ENCODE results near the gene RNF44. TPM values are rescaled to one million over a fixed set of nuclear protein-coding genes. Genes with fewer than 3 reads are reported as not detected.
A peak's percentile ranks its signal among the peaks of the same experiment; 100 is the strongest.

RNF44 gene
- total RNA-seq, 1 experiment from 2014 or later, result 19.2 TPM

DNA sequence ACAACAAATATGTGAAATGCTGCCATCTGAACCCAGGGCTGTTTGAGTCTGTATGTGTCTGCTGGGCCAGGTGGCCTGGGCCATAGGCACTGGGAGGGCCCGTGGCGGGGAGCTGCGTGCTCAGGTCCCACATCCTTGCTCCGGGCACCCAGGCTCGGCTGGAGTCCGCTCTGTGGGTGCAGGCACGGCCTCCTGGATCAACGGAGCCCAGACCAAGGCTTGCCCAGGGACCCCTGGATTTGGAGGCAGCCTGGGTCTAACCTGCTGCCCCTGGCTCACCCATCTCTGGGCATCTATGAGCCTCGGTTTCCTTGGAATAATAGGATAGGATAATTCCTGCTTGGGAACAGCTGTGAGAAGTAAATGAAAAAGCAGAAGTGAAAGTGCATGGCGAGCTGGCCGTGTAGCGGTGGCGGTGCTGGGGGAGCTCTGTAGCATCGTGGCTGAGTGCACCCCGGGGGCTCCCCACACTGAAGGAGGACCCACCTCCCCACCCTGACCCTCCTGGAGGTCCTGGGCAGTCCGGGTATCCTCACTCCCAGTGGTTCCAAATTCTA is 13.2 kb upstream of the RNF44 start:
- H3K9me3 ChIP-seq (ENCODE audit: low read length), result no peaks in the 10 kb centered on the region
- no peak overlapping the region for H2AFZ ChIP-seq (ENCODE audit: low read length)
- intact Hi-C loops (cut with micrococcal nuclease), result no loop called here
- no peaks in the 10 kb centered on the region for H3K27me3 ChIP-seq (ENCODE audit: low read length)
- TF ChIP-seq, protein P1, sequence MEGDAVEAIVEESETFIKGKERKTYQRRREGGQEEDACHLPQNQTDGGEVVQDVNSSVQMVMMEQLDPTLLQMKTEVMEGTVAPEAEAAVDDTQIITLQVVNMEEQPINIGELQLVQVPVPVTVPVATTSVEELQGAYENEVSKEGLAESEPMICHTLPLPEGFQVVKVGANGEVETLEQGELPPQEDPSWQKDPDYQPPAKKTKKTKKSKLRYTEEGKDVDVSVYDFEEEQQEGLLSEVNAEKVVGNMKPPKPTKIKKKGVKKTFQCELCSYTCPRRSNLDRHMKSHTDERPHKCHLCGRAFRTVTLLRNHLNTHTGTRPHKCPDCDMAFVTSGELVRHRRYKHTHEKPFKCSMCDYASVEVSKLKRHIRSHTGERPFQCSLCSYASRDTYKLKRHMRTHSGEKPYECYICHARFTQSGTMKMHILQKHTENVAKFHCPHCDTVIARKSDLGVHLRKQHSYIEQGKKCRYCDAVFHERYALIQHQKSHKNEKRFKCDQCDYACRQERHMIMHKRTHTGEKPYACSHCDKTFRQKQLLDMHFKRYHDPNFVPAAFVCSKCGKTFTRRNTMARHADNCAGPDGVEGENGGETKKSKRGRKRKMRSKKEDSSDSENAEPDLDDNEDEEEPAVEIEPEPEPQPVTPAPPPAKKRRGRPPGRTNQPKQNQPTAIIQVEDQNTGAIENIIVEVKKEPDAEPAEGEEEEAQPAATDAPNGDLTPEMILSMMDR (conservative IDR thresholded peaks at IDR 0.05; ENCODE audit: low read depth, low read length), result no peak
- TF ChIP-seq EZH2phosphoT487 (IDR thresholded peaks at IDR 0.05; ENCODE audit: borderline replicate concordance, low read length), result no peak
- TF ChIP-seq EZH2 (IDR thresholded peaks at IDR 0.05; ENCODE audit: low read length, unreplicated experiment), result no peak
- no peaks in the 10 kb centered on the region for H3F3A ChIP-seq (ENCODE audit: low read length, unreplicated experiment)
- no peaks in the 10 kb centered on the region for H3K9me2 ChIP-seq (replicated peaks; ENCODE audit: low read length)
- H3K4me3 ChIP-seq (ENCODE audit: low read length), result no peak overlapping the region
- DNase-seq (no peak), ATAC-seq (no peak)
- H4K20me1 ChIP-seq (ENCODE audit: low read length), result no peaks in the 10 kb centered on the region
- H3K79me2 ChIP-seq (ENCODE audit: low read length), result peaks cover under 1% of the 10 kb centered on the region; the same call in 1 of the 2 replicates
- POLR2A ChIA-PET (ENCODE audit: unreplicated experiment), result no interaction called here
- no peak overlapping the region for H3K27ac ChIP-seq (ENCODE audit: low read length)
- peaks cover 41% of the 10 kb centered on the region for H3K4me1 ChIP-seq (ENCODE audit: insufficient read depth, low read length)
- BruUV-seq (replicated peaks), result no TSS peak
- no peak overlapping the region for H3K9ac ChIP-seq (ENCODE audit: low read length)
- no peaks in the 10 kb centered on the region for H3K36me3 ChIP-seq (ENCODE audit: low read depth, low read length)
- H3K4me2 ChIP-seq (ENCODE audit: low read length), result no peak overlapping the region
- CTCF ChIA-PET, result no interaction called here

DNA sequence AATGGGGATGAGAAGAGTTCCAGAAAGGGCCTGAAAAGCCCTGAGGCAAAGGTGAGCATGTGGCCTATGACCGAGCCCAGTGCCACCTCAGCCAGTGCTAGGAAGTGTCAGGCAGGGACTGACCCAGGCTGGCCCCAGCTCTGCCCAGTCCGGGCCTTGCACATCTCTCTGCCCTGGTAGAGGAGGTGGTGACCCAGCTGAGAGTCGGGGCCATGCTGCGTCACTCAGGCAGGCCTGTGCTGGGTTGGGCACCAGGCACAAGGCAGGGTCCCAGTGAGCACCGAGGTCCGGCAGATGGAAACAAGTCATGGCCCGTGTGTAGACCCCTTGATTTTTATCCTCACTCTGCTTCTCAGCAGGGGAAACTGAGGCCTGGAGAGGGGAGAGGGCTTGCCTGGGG is 12.7 kb upstream of the RNF44 start:
- Histone ChIP-seq H3K4me3 (ENCODE audit: low read length) (no peak overlapping the region), H3K27me3 (ENCODE audit: low read length) (no peaks in the 10 kb centered on the region), H4K20me1 (ENCODE audit: low read length) (no peaks in the 10 kb centered on the region), H3K79me2 (ENCODE audit: low read length) (peaks cover 6% of the 10 kb centered on the region), H3F3A (ENCODE audit: low read length, unreplicated experiment) (no peaks in the 10 kb centered on the region), H3K4me2 (ENCODE audit: low read length) (no peak overlapping the region), H3K4me1 (ENCODE audit: insufficient read depth, low read length) (peaks cover 44% of the 10 kb centered on the region), H2AFZ (ENCODE audit: low read length) (no peak overlapping the region), H3K36me3 (ENCODE audit: low read depth, low read length) (no peaks in the 10 kb centered on the region), H3K9me2 (replicated peaks; ENCODE audit: low read length) (no peaks in the 10 kb centered on the region), H3K9me3 (ENCODE audit: low read length) (no peaks in the 10 kb centered on the region), H3K9ac (ENCODE audit: low read length) (no peak overlapping the region), H3K27ac (ENCODE audit: low read length) (no peak overlapping the region)
- TF ChIP-seq EZH2phosphoT487 (IDR thresholded peaks at IDR 0.05; ENCODE audit: borderline replicate concordance, low read length) (no peak), EZH2 (IDR thresholded peaks at IDR 0.05; ENCODE audit: low read length, unreplicated experiment) (no peak)
- TF ChIP-seq, protein P1 (conservative IDR thresholded peaks at IDR 0.05; ENCODE audit: low read depth, low read length), result no peak
- intact Hi-C loops (cut with micrococcal nuclease), result no loop called here
- ChIA-PET POLR2A (ENCODE audit: unreplicated experiment) (no interaction called here), CTCF (no interaction called here)
- BruUV-seq (replicated peaks), result no TSS peak
- no peak for ATAC-seq
- DNase-seq, result no peak

DNA sequence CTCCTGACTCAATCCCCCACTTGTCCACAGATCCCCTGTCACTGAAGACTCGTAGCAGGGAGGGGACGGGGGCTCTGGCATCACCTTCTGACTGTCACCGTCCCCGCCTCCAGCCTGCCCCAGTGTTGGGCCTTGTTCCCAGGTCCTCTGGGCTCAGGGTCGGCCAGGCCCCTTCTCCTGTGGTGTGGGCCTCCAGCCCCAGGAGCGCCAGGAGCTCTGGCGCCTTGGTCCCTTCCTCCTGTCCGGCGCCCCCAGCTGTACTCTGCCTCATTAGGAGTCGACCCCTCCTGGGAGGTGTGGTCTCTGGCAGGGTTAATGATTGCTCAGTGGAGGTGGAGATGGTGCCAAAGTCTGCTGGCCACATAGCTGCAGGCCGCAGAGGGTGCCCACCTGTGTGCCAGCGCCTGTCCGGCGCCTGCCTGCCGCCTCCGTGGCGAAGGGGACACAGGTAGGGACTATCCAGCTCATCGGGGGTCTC is 11.8 kb upstream of the RNF44 start, which contains the start of gene CDHR2:
Gene CDHR2, plus strand, starts transcription at position 376 of the 478 bp plus-strand sequence. CDS start 16,011 bp downstream, outside the sequence.
- H3K27me3 ChIP-seq (ENCODE audit: low read length), result no peaks in the 10 kb centered on the region
- H3K9me2 ChIP-seq (replicated peaks; ENCODE audit: low read length), result no peaks in the 10 kb centered on the region
- ChIA-PET POLR2A (ENCODE audit: unreplicated experiment) (no interaction called here), CTCF (no interaction called here)
- ATAC-seq, result no peak
- no peaks in the 10 kb centered on the region for H3K36me3 ChIP-seq (ENCODE audit: low read depth, low read length)
- intact Hi-C loops (cut with micrococcal nuclease), result no loop called here
- no peaks in the 10 kb centered on the region for H3K9me3 ChIP-seq (ENCODE audit: low read length)
- no peak within 1 kb of the TSS; the same call in 1 of the 2 replicates for H3K9ac ChIP-seq (ENCODE audit: low read length)
- H3K79me2 ChIP-seq (ENCODE audit: low read length), result peaks cover 13% of the 10 kb centered on the region
- no peak within 1 kb of the TSS for H2AFZ ChIP-seq (ENCODE audit: low read length)
- no peaks in the 10 kb centered on the region for H4K20me1 ChIP-seq (ENCODE audit: low read length)
- no peak for DNase-seq
- no peaks in the 10 kb centered on the region for H3F3A ChIP-seq (ENCODE audit: low read length, unreplicated experiment)
- peak within 1 kb of the TSS; percentile 16 for H3K27ac ChIP-seq (ENCODE audit: low read length)
- no peak for TF ChIP-seq EZH2 (IDR thresholded peaks at IDR 0.05; ENCODE audit: low read length, unreplicated experiment)
- TF ChIP-seq EZH2phosphoT487 (IDR thresholded peaks at IDR 0.05; ENCODE audit: borderline replicate concordance, low read length), result no peak
- TF ChIP-seq, protein P1 (conservative IDR thresholded peaks at IDR 0.05; ENCODE audit: low read depth, low read length), result no peak
- no peak within 1 kb of the TSS for H3K4me3 ChIP-seq (ENCODE audit: low read length)
- BruUV-seq (replicated peaks), result no TSS peak
- H3K4me1 ChIP-seq (ENCODE audit: insufficient read depth, low read length), result peaks cover 48% of the 10 kb centered on the region
- H3K4me2 ChIP-seq (ENCODE audit: low read length), result no peak within 1 kb of the TSS

All from PC-3 (cell line).